HepG2 (cell line): Measurements from ENCODE around the gene PLEKHO1. TPM values are rescaled to one million over a fixed set of nuclear protein-coding genes. Genes with fewer than 3 reads are reported as not detected.
A peak's percentile ranks its signal among the peaks of the same experiment; 100 is the strongest.

Experiments used
- BHLHE40 ChIP-seq: IDR thresholded peaks from 2 replicates; pipeline ENCODE4 v1.6.1; 2011; ENCODE audit warnings: low read length, improper control_type of control experiment
- BRCA1 ChIP-seq: sonication (generic); formaldehyde crosslinking; IDR thresholded peaks from 2 replicates; pipeline ENCODE4 v1.4.0; 2020; ENCODE audit warnings: missing genetic modification reagents
- FOSL2 ChIP-seq: sonication (generic); formaldehyde crosslinking; IDR thresholded peaks from 2 replicates; pipeline ENCODE4 v1.4.0; 2020; ENCODE audit warnings: missing genetic modification reagents
- FOXK2 ChIP-seq: fragments of 450-650 bp; IDR thresholded peaks from 2 replicates; pipeline ENCODE4 v1.6.1; 2016
- KDM1A ChIP-seq: IDR thresholded peaks from 2 replicates; pipeline ENCODE4 v1.6.1; 2016; ENCODE audit warnings: missing compliant biosample characterization
- PBX2 ChIP-seq: IDR thresholded peaks from 2 replicates; pipeline ENCODE4 v1.6.1; 2016; ENCODE audit warnings: control low read depth
- PRMT3 ChIP-seq: sonication (generic); formaldehyde crosslinking; IDR thresholded peaks from 2 replicates; pipeline ENCODE4 v1.8.1; 2022; ENCODE audit warnings: low read depth, mild to moderate bottlenecking, moderate library complexity, missing genetic modification reagents, borderline replicate concordance
- SRF ChIP-seq: IDR thresholded peaks from 2 replicates; pipeline ENCODE4 v1.6.1; 2011; ENCODE audit warnings: mild to moderate bottlenecking, low read depth, low read length, moderate library complexity
- XRCC5 ChIP-seq: fragments of 200-400 bp; formaldehyde crosslinking; optimal IDR thresholded peaks from 2 replicates; pipeline ENCODE3; 2017; ENCODE audit warnings: mild to moderate bottlenecking, low read length
- ZBTB26 ChIP-seq: IDR thresholded peaks from 2 replicates; pipeline ENCODE4 v1.6.1; 2016; ENCODE audit warnings: missing compliant biosample characterization, missing genetic modification reagents, borderline replicate concordance
- ZNF142 ChIP-seq: sonication (generic); formaldehyde crosslinking; IDR thresholded peaks from 2 replicates; pipeline ENCODE4 v1.4.0; 2020; ENCODE audit warnings: missing genetic modification reagents
- ZNF275 ChIP-seq: sonication (generic); formaldehyde crosslinking; IDR thresholded peaks from 2 replicates; pipeline ENCODE4 v1.8.0; 2022; ENCODE audit warnings: missing genetic modification reagents, mild to moderate bottlenecking, inconsistent platforms, borderline replicate concordance
- ZNF800 ChIP-seq: sonication (generic); formaldehyde crosslinking; IDR thresholded peaks from 2 replicates; pipeline ENCODE4 v1.4.0; 2020; ENCODE audit warnings: missing genetic modification reagents
- ZNF841 ChIP-seq: sonication (generic); formaldehyde crosslinking; IDR thresholded peaks from 2 replicates; pipeline ENCODE4 v1.8.1; 2023; ENCODE audit warnings: missing genetic modification reagents, borderline replicate concordance
- ZUFSP ChIP-seq: sonication (generic); formaldehyde crosslinking; IDR thresholded peaks from 2 replicates; pipeline ENCODE4 v1.9.0; 2021; ENCODE audit warnings: missing genetic modification reagents, mild to moderate bottlenecking, borderline replicate concordance
- polyA plus RNA-seq, 8 experiments: library from polyadenylated mRNA; depleted of rRNA in 3 of 8; stranded (reverse) in 7 of 8; unstranded in 1 of 8; fragments of >200 nt; fragmentation: Illumina TruSeq in 4 of 8; extraction: Trizol in 4 of 8; gene quantifications; 2 replicates each; pipeline versions ENCODE4 v1.2.1 to v1.2.3, GENCODE V29; 2011 to 2016; ENCODE audit warnings: low read depth in 4 of 8, missing spikeins in 1 of 8, mixed read lengths in 1 of 8; ENCODE audit not compliant: insufficient read depth in 1 of 8
- total RNA-seq, 5 experiments: library from RNA; depleted of rRNA; stranded (reverse); fragments of >200 nt; fragmentation: Illumina TruSeq; extraction: Trizol; gene quantifications; 2 replicates each; pipeline ENCODE4 v1.2.3, GENCODE V29; 2016; ENCODE audit warnings: low read depth in 1 of 5

Gene PLEKHO1
- total and polyA plus RNA-seq, 2 of the 13 experiments (the other 11 are each of a cell fraction or from before 2014, with no cell fraction given) = 9.8 to 10.1 TPM

GRCh38 chr1:150162862-150163706 lies 13.4 kb downstream of the PLEKHO1 start (continued):
- TF ChIP-seq ZNF142 = no peak
- no peak for TF ChIP-seq ZUFSP (CRISPR knock-in tag)
- peak; percentile 99 for TF ChIP-seq ZBTB26 (CRISPR knock-in tag)
- peak; percentile 79 for TF ChIP-seq BHLHE40
- TF ChIP-seq ZNF275 (CRISPR knock-in tag) = no peak
- TF ChIP-seq SRF = peak; percentile 99
- no peak for TF ChIP-seq PRMT3
- TF ChIP-seq ZNF841 = no peak
- no peak for TF ChIP-seq PBX2 (CRISPR knock-in tag)
- TF ChIP-seq XRCC5 = peak; percentile 41
- TF ChIP-seq FOXK2 = 0 out of 2 replicates have a peak, but pooled peaks have one; percentile 22
- no peak for TF ChIP-seq ZNF800 (CRISPR knock-in tag)
- TF ChIP-seq BRCA1 (CRISPR knock-in tag) = no peak
- peak; percentile 31; the same call in 1 of the 2 replicates for TF ChIP-seq FOSL2 (CRISPR knock-in tag)
- no peak for TF ChIP-seq KDM1A (CRISPR knock-in tag)
